ENCODE data around the gene RAET1E.

The RAET1E gene

DNA sequence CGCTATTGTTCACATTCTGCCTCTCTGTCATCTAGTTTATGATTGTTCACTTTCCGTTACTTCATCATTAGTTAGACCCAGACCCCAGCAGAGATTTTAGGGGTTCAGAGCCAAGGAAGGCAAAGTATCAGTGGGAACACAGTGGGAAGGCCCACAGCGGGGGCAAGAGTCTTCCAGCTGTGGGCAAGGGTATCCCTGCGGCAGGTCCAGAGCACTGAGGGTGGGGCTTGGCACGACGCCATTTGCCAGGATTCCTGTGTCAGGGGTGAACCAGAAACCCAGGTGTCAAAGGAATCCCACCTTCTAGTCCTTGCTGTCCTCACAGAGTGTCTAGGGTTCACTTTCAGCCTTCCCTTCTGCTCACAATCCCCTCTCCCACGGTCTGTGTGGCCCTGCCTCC lies 13.3 kb downstream of the RAET1E start:
- no peak overlapping the region for H3K14ac ChIP-seq (ENCODE audit: low read length)
- DNase-seq (ENCODE audit: low spot score) = no peak
- H3K36me3 ChIP-seq (replicated peaks in 1 of 2; ENCODE audit: control insufficient read depth in 2 of 2, insufficient read depth in 2 of 2, low read length in 2 of 2) = no peaks in the 10 kb centered on the region
- H2BK120ac ChIP-seq (ENCODE audit: low read depth, low read length) = no peak overlapping the region
- H3K79me1 ChIP-seq (ENCODE audit: low read depth, low read length) = no peaks in the 10 kb centered on the region
- peaks cover 0 to 9% (median 0%) of the 10 kb centered on the region in 3 experiments for H3K27me3 ChIP-seq (ENCODE audit: control insufficient read depth in 3 of 3, insufficient read depth in 3 of 3, low read depth in 1 of 3, low read length in 3 of 3)
- no CpG with 5 or more reads among the region's 7 CpGs for WGBS, 2 donors (ENCODE audit: extremely low coverage in 2 of 2, insufficient read length in 2 of 2, insufficient replicate concordance in 1 of 2)
- no peak overlapping the region for H3K23ac ChIP-seq (ENCODE audit: low read depth, low read length, poor library complexity)
- no peak overlapping the region for H2AFZ ChIP-seq (ENCODE audit: low read length)
- H2BK12ac ChIP-seq (ENCODE audit: low read length) = no peak overlapping the region
- no peak overlapping the region for H3K4ac ChIP-seq (ENCODE audit: low read length)
- H3K4me2 ChIP-seq (ENCODE audit: insufficient read depth, low read length, poor library complexity, severe bottlenecking) = no peak overlapping the region
- H2AK5ac ChIP-seq (ENCODE audit: low read depth, low read length) = no peak overlapping the region
- no peak overlapping the region for H3K18ac ChIP-seq (ENCODE audit: low read length)
- H3K4me1 ChIP-seq (ENCODE audit: control insufficient read depth in 2 of 2, insufficient read depth in 1 of 2, low read depth in 1 of 2, low read length in 2 of 2) = no peaks in the 10 kb centered on the region
- H3K9ac ChIP-seq (ENCODE audit: low read depth, low read length, poor library complexity) = no peak overlapping the region
- H2BK5ac ChIP-seq (ENCODE audit: low read length) = no peak overlapping the region
- H4K8ac ChIP-seq (ENCODE audit: low read depth, low read length) = no peak overlapping the region
- H2BK15ac ChIP-seq (ENCODE audit: low read length) = no peak overlapping the region
- H3K27ac ChIP-seq (replicated peaks; ENCODE audit: low read length) = no peak overlapping the region
- peaks cover 0 to 2% of the 10 kb centered on the region in 2 donors for H3K9me3 ChIP-seq (replicated peaks in 1 of 2; ENCODE audit: control insufficient read depth in 2 of 2, insufficient read depth in 1 of 2, low read depth in 1 of 2, low read length in 2 of 2)
- H4K91ac ChIP-seq (ENCODE audit: low read depth, low read length, poor library complexity) = no peak overlapping the region
- no peak overlapping the region for H3K4me3 ChIP-seq (ENCODE audit: low read length in 2 of 2)

- Histone ChIP-seq H4K8ac (ENCODE audit: low read depth, low read length) (no peak overlapping the region), H3K27me3 (ENCODE audit: control insufficient read depth in 3 of 3, insufficient read depth in 3 of 3, low read depth in 1 of 3, low read length in 3 of 3) (peaks cover 0 to 9% (median 0%) of the 10 kb centered on the region in 3 experiments), H2AK5ac (ENCODE audit: low read depth, low read length) (no peak overlapping the region), H3K27ac (replicated peaks; ENCODE audit: low read length) (no peak overlapping the region), H3K4me1 (ENCODE audit: control insufficient read depth in 2 of 2, insufficient read depth in 1 of 2, low read depth in 1 of 2, low read length in 2 of 2) (no peaks in the 10 kb centered on the region), H3K23ac (ENCODE audit: low read depth, low read length, poor library complexity) (no peak overlapping the region), H3K4me3 (ENCODE audit: low read length in 2 of 2) (no peak overlapping the region), H3K79me1 (ENCODE audit: low read depth, low read length) (no peaks in the 10 kb centered on the region), H2BK120ac (ENCODE audit: low read depth, low read length) (no peak overlapping the region), H4K91ac (ENCODE audit: low read depth, low read length, poor library complexity) (no peak overlapping the region), H2BK15ac (ENCODE audit: low read length) (no peak overlapping the region), H3K4ac (ENCODE audit: low read length) (no peak overlapping the region), H3K18ac (ENCODE audit: low read length) (no peak overlapping the region), H3K9ac (ENCODE audit: low read depth, low read length, poor library complexity) (no peak overlapping the region), H3K14ac (ENCODE audit: low read length) (no peak overlapping the region), H2BK5ac (ENCODE audit: low read length) (no peak overlapping the region), H3K36me3 (replicated peaks in 1 of 2; ENCODE audit: control insufficient read depth in 2 of 2, insufficient read depth in 2 of 2, low read length in 2 of 2) (no peaks in the 10 kb centered on the region), H2BK12ac (ENCODE audit: low read length) (no peak overlapping the region), H3K9me3 (replicated peaks in 1 of 2; ENCODE audit: control insufficient read depth in 2 of 2, insufficient read depth in 1 of 2, low read depth in 1 of 2, low read length in 2 of 2) (peaks cover 0 to 2% of the 10 kb centered on the region in 2 donors), H3K4me2 (ENCODE audit: insufficient read depth, low read length, poor library complexity, severe bottlenecking) (no peak overlapping the region), H2AFZ (ENCODE audit: low read length) (no peak overlapping the region)
- no CpG with 5 or more reads among the region's 11 CpGs for WGBS, 2 donors (ENCODE audit: extremely low coverage in 2 of 2, insufficient read length in 2 of 2, insufficient replicate concordance in 1 of 2)
- no peak for DNase-seq (ENCODE audit: low spot score)
Observed at GRCh38 chr6:149884215-149884614, 13.7 kb downstream of the RAET1E start.

DNA sequence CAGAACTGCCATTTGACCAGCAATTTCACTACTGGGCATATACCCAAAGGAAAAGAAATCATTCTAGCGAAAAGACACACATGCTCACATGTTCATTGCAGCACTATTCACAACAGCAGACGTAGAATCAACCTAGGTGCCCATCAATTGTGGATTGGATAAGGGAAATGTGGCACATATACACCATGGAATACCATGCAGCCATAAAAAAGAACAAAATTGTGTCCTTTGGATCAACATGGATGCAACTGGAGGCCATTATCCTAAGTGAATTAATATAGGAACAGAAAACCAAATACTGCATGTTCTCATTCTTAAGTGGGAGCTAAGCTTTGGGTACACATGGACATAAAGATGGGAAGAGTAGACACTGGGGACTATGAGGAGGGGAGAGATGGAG lies 16.1 kb downstream of the RAET1E start:
- H2BK120ac ChIP-seq (ENCODE audit: low read depth, low read length) = no peak overlapping the region
- no CpG with 5 or more reads among the region's 2 CpGs for whole genome bisulfite sequencing, 2 donors (ENCODE audit: extremely low coverage in 2 of 2, insufficient read length in 2 of 2, insufficient replicate concordance in 1 of 2)
- no peaks in the 10 kb centered on the region for H3K36me3 ChIP-seq (replicated peaks in 1 of 2; ENCODE audit: control insufficient read depth in 2 of 2, insufficient read depth in 2 of 2, low read length in 2 of 2)
- no peak overlapping the region for H2BK12ac ChIP-seq (ENCODE audit: low read length)
- H3K9ac ChIP-seq (ENCODE audit: low read depth, low read length, poor library complexity) = no peak overlapping the region
- no peak overlapping the region for H3K23ac ChIP-seq (ENCODE audit: low read depth, low read length, poor library complexity)
- H2BK5ac ChIP-seq (ENCODE audit: low read length) = no peak overlapping the region
- H2AK5ac ChIP-seq (ENCODE audit: low read depth, low read length) = no peak overlapping the region
- H3K14ac ChIP-seq (ENCODE audit: low read length) = no peak overlapping the region
- no peak overlapping the region for H3K4me3 ChIP-seq (ENCODE audit: low read length in 2 of 2)
- no peak overlapping the region for H3K18ac ChIP-seq (ENCODE audit: low read length)
- peaks cover 0 to 9% (median 0%) of the 10 kb centered on the region in 3 experiments for H3K27me3 ChIP-seq (ENCODE audit: control insufficient read depth in 3 of 3, insufficient read depth in 3 of 3, low read depth in 1 of 3, low read length in 3 of 3)
- H4K91ac ChIP-seq (ENCODE audit: low read depth, low read length, poor library complexity) = no peak overlapping the region
- no peak overlapping the region for H3K4me2 ChIP-seq (ENCODE audit: insufficient read depth, low read length, poor library complexity, severe bottlenecking)
- no peaks in the 10 kb centered on the region for H3K79me1 ChIP-seq (ENCODE audit: low read depth, low read length)
- no peak overlapping the region for H2BK15ac ChIP-seq (ENCODE audit: low read length)
- H3K4ac ChIP-seq (ENCODE audit: low read length) = no peak overlapping the region
- no peak overlapping the region for H2AFZ ChIP-seq (ENCODE audit: low read length)
- H3K27ac ChIP-seq (replicated peaks; ENCODE audit: low read length) = no peak overlapping the region
- H4K8ac ChIP-seq (ENCODE audit: low read depth, low read length) = no peak overlapping the region
- H3K4me1 ChIP-seq (ENCODE audit: control insufficient read depth in 2 of 2, insufficient read depth in 1 of 2, low read depth in 1 of 2, low read length in 2 of 2) = no peaks in the 10 kb centered on the region
- H3K9me3 ChIP-seq (replicated peaks in 1 of 2; ENCODE audit: control insufficient read depth in 2 of 2, insufficient read depth in 1 of 2, low read depth in 1 of 2, low read length in 2 of 2) = peaks cover 0 to 2% of the 10 kb centered on the region in 2 donors
- DNase-seq (ENCODE audit: low spot score) = no peak

- no peak overlapping the region for H3K4me3 ChIP-seq (ENCODE audit: low read length in 2 of 2)
- H3K18ac ChIP-seq (ENCODE audit: low read length) = no peak overlapping the region
- peaks cover 0 to 12% (median 0%) of the 10 kb centered on the region in 3 experiments for H3K27me3 ChIP-seq (ENCODE audit: control insufficient read depth in 3 of 3, insufficient read depth in 3 of 3, low read depth in 1 of 3, low read length in 3 of 3)
- no peak overlapping the region for H3K23ac ChIP-seq (ENCODE audit: low read depth, low read length, poor library complexity)
- H2BK120ac ChIP-seq (ENCODE audit: low read depth, low read length) = no peak overlapping the region
- no CpG with 5 or more reads among the region's 10 CpGs for WGBS, 2 donors (ENCODE audit: extremely low coverage in 2 of 2, insufficient read length in 2 of 2, insufficient replicate concordance in 1 of 2)
- peaks cover 0 to 2% of the 10 kb centered on the region in 2 donors for H3K9me3 ChIP-seq (replicated peaks in 1 of 2; ENCODE audit: control insufficient read depth in 2 of 2, insufficient read depth in 1 of 2, low read depth in 1 of 2, low read length in 2 of 2)
- H4K91ac ChIP-seq (ENCODE audit: low read depth, low read length, poor library complexity) = no peak overlapping the region
- no peak overlapping the region for H2BK12ac ChIP-seq (ENCODE audit: low read length)
- H2BK15ac ChIP-seq (ENCODE audit: low read length) = no peak overlapping the region
- no peak overlapping the region for H2AFZ ChIP-seq (ENCODE audit: low read length)
- no peak overlapping the region for H4K8ac ChIP-seq (ENCODE audit: low read depth, low read length)
- no peak overlapping the region for H3K4ac ChIP-seq (ENCODE audit: low read length)
- H3K14ac ChIP-seq (ENCODE audit: low read length) = no peak overlapping the region
- no peak overlapping the region for H3K9ac ChIP-seq (ENCODE audit: low read depth, low read length, poor library complexity)
- no peaks in the 10 kb centered on the region for H3K4me1 ChIP-seq (ENCODE audit: control insufficient read depth in 2 of 2, insufficient read depth in 1 of 2, low read depth in 1 of 2, low read length in 2 of 2)
- DNase-seq (ENCODE audit: low spot score) = no peak
- H3K36me3 ChIP-seq (replicated peaks in 1 of 2; ENCODE audit: control insufficient read depth in 2 of 2, insufficient read depth in 2 of 2, low read length in 2 of 2) = no peaks in the 10 kb centered on the region
- H2BK5ac ChIP-seq (ENCODE audit: low read length) = no peak overlapping the region
- no peak overlapping the region for H3K27ac ChIP-seq (replicated peaks; ENCODE audit: low read length)
- H2AK5ac ChIP-seq (ENCODE audit: low read depth, low read length) = no peak overlapping the region
- no peak overlapping the region for H3K4me2 ChIP-seq (ENCODE audit: insufficient read depth, low read length, poor library complexity, severe bottlenecking)
- no peaks in the 10 kb centered on the region for H3K79me1 ChIP-seq (ENCODE audit: low read depth, low read length)
Observed at GRCh38 chr6:149881066-149881766, 16.7 kb downstream of the RAET1E start.
